WTC11 (cell line): ENCODE measurements around the gene GANAB. TPM values are rescaled to one million over a fixed set of nuclear protein-coding genes. Genes with fewer than 3 reads are reported as not detected.

Experiments
- ATF1 ChIP-seq: sonication (generic); formaldehyde crosslinking; IDR thresholded peaks from 2 replicates; pipeline ENCODE4 v1.8.1; 2023; ENCODE audit warnings: mild to moderate bottlenecking, moderate library complexity, missing genetic modification reagents
- CBFB ChIP-seq: sonication (generic); formaldehyde crosslinking; IDR thresholded peaks from 2 replicates; pipeline ENCODE4 v1.8.1; 2022; ENCODE audit warnings: mild to moderate bottlenecking, low read depth, missing genetic modification reagents
- CREM ChIP-seq: sonication (generic); formaldehyde crosslinking; IDR thresholded peaks from 2 replicates; pipeline ENCODE4 v1.8.1; 2022; ENCODE audit warnings: mild to moderate bottlenecking, missing genetic modification reagents, moderate library complexity
- ELF4 ChIP-seq: sonication (generic); formaldehyde crosslinking; IDR thresholded peaks from 2 replicates; pipeline ENCODE4 v1.8.1; 2022; ENCODE audit warnings: low read depth, mild to moderate bottlenecking, moderate library complexity, missing genetic modification reagents
- ETV6 ChIP-seq: sonication (generic); formaldehyde crosslinking; IDR thresholded peaks from 2 replicates; pipeline ENCODE4 v1.8.1; 2022; ENCODE audit warnings: mild to moderate bottlenecking, missing genetic modification reagents
- FOXJ3 ChIP-seq: sonication (generic); formaldehyde crosslinking; IDR thresholded peaks from 2 replicates; pipeline ENCODE4 v1.9.0; 2021; ENCODE audit warnings: missing genetic modification reagents, mild to moderate bottlenecking, borderline replicate concordance
- GABPB1 ChIP-seq: sonication (generic); formaldehyde crosslinking; IDR thresholded peaks from 2 replicates; pipeline ENCODE4 v1.8.1; 2023; ENCODE audit warnings: mild to moderate bottlenecking, missing genetic modification reagents
- IRF2 ChIP-seq: sonication (generic); formaldehyde crosslinking; IDR thresholded peaks from 2 replicates; pipeline ENCODE4 v1.8.0; 2022; ENCODE audit warnings: low read depth, missing genetic modification reagents, borderline replicate concordance
- JUN ChIP-seq: sonication (generic); formaldehyde crosslinking; IDR thresholded peaks from 2 replicates; pipeline ENCODE4 v1.8.0; 2023; ENCODE audit warnings: mild to moderate bottlenecking, missing genetic modification reagents
- NFATC4 ChIP-seq: fragments of 250-450 bp; sonication (Bioruptor Pico); IDR thresholded peaks from 2 replicates; pipeline ENCODE4 v1.9.0; 2021; ENCODE audit warnings: mild to moderate bottlenecking
- NFE2L1 ChIP-seq: sonication (generic); formaldehyde crosslinking; IDR thresholded peaks from 2 replicates; pipeline ENCODE4 v1.8.1; 2023; ENCODE audit warnings: missing genetic modification reagents
- NR1H2 ChIP-seq: sonication (generic); formaldehyde crosslinking; IDR thresholded peaks from 2 replicates; pipeline ENCODE4 v1.9.0; 2021; ENCODE audit warnings: mild to moderate bottlenecking, moderate library complexity, missing genetic modification reagents
- NR2C2 ChIP-seq: sonication (generic); formaldehyde crosslinking; IDR thresholded peaks from 2 replicates; pipeline ENCODE4 v1.8.0; 2022; ENCODE audit warnings: mild to moderate bottlenecking, missing genetic modification reagents
- RELA ChIP-seq: sonication (generic); formaldehyde crosslinking; IDR thresholded peaks from 2 replicates; pipeline ENCODE4 v1.8.1; 2022; ENCODE audit warnings: missing genetic modification reagents, mild to moderate bottlenecking, borderline replicate concordance
- SMAD4 ChIP-seq: sonication (generic); formaldehyde crosslinking; IDR thresholded peaks from 2 replicates; pipeline ENCODE4 v1.8.0; 2022; ENCODE audit warnings: mild to moderate bottlenecking, missing genetic modification reagents
- TEAD1 ChIP-seq: sonication (generic); formaldehyde crosslinking; IDR thresholded peaks from 2 replicates; pipeline ENCODE4 v1.8.0; 2022; ENCODE audit warnings: mild to moderate bottlenecking, missing genetic modification reagents
- TP53 ChIP-seq: sonication (generic); formaldehyde crosslinking; IDR thresholded peaks from 2 replicates; pipeline ENCODE4 v1.8.1; 2023; ENCODE audit warnings: mild to moderate bottlenecking, missing genetic modification reagents
- ZBTB21 ChIP-seq: sonication (generic); formaldehyde crosslinking; IDR thresholded peaks from 2 replicates; pipeline ENCODE4 v1.8.1; 2023; ENCODE audit warnings: mild to moderate bottlenecking, missing genetic modification reagents, borderline replicate concordance
- ZNF138 ChIP-seq: sonication (generic); formaldehyde crosslinking; conservative IDR thresholded peaks from 2 replicates; pipeline ENCODE4 v1.8.1; 2022; ENCODE audit warnings: mild to moderate bottlenecking, moderate library complexity, missing genetic modification reagents
- ZNF396 ChIP-seq: fragments of 250-450 bp; sonication (Bioruptor Pico); IDR thresholded peaks from 2 replicates; pipeline ENCODE4 v1.8.0; 2021; ENCODE audit warnings: mild to moderate bottlenecking, moderate library complexity, borderline replicate concordance
- total RNA-seq: library from RNA; stranded (reverse); gene quantifications from 3 replicates; pipeline ENCODE4 v1.2.3, GENCODE V29; 2021
- TF ChIP-seq, protein P1 (sequence below): fragments of 250-450 bp; sonication (Bioruptor Pico); IDR thresholded peaks from 2 replicates; pipeline ENCODE4 v1.8.0; 2021; ENCODE audit warnings: mild to moderate bottlenecking
- TF ChIP-seq, protein P2 (sequence below): sonication (generic); formaldehyde crosslinking; IDR thresholded peaks from 2 replicates; pipeline ENCODE4 v1.8.1; 2023; ENCODE audit warnings: mild to moderate bottlenecking, missing genetic modification reagents, moderate library complexity
- TF ChIP-seq, protein P3 (sequence below): sonication (generic); formaldehyde crosslinking; IDR thresholded peaks from 2 replicates; pipeline ENCODE4 v1.8.1; 2022; ENCODE audit warnings: mild to moderate bottlenecking, missing genetic modification reagents, moderate library complexity, borderline replicate concordance
- TF ChIP-seq, protein P4 (sequence below): sonication (generic); formaldehyde crosslinking; IDR thresholded peaks from 2 replicates; pipeline ENCODE4 v1.8.0; 2022; ENCODE audit warnings: mild to moderate bottlenecking, missing genetic modification reagents
- TF ChIP-seq, protein P5 (sequence below): sonication (generic); formaldehyde crosslinking; IDR thresholded peaks from 2 replicates; pipeline ENCODE4 v1.8.0; 2023; ENCODE audit warnings: missing genetic modification reagents, mild to moderate bottlenecking, borderline replicate concordance
- TF ChIP-seq, protein P6 (sequence below): sonication (generic); formaldehyde crosslinking; IDR thresholded peaks from 2 replicates; pipeline ENCODE4 v1.8.1; 2022; ENCODE audit warnings: low read depth, mild to moderate bottlenecking, moderate library complexity, missing genetic modification reagents, borderline replicate concordance
- TF ChIP-seq, protein P7 (sequence below): fragments of 250-450 bp; sonication (Bioruptor Pico); conservative IDR thresholded peaks from 2 replicates; pipeline ENCODE4 v1.9.0; 2021; ENCODE audit warnings: mild to moderate bottlenecking

Gene GANAB
- total RNA-seq, 1 experiment from 2014 or later = 327 TPM

DNA sequence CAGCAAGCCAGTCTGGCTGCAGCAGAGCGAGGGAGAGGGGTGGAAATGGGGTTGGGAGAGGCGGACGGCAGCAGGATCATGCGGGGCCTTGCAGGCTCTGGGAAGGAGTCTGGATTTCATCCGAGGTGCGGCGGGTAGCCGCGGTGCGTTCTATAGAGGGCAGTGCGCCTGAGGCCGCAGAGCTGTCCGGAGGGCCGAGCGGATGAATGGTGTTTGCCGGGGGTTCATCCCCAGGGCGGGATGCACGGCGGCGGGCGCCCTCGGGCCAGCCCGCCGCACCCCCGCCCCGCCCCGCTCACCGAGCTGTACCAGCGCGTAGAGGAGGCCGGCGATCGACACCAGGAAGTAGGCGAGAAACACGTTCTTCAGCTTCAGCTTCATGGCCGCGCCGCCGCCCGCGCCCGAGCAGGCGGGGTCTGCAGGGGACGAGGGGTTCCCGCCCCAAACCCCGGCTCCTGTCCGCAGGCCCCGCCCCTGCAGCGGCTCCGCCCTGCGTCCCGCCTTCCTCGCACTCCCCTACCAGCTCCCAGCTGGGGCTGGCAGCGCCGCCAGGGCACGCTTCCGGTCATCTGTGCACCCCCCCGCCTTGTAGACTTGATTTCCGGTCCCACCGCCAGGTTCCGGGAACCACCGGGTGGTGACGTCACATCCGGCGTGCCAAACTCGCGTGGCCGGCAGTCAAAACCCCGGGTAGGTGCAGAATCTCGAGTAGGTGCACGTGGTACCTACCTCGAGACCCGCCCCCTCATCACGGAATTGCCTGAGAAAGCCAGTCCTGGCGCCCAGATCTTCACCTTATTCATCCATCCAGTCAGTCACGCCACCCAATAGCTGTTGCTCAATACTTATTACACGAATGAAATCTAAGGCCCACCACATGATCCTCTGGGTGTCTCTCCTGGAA, 24.6 kb downstream of the GANAB start, which contains the start of gene B3GAT3 (continued):
- TF ChIP-seq, protein P1, sequence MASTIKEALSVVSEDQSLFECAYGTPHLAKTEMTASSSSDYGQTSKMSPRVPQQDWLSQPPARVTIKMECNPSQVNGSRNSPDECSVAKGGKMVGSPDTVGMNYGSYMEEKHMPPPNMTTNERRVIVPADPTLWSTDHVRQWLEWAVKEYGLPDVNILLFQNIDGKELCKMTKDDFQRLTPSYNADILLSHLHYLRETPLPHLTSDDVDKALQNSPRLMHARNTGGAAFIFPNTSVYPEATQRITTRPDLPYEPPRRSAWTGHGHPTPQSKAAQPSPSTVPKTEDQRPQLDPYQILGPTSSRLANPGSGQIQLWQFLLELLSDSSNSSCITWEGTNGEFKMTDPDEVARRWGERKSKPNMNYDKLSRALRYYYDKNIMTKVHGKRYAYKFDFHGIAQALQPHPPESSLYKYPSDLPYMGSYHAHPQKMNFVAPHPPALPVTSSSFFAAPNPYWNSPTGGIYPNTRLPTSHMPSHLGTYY (CRISPR knock-in tag) = 0 out of 2 replicates have a peak, but pooled peaks have one; percentile 27
- TF ChIP-seq TEAD1 = peak; percentile 69; the same call in 1 of the 2 replicates
- TF ChIP-seq CBFB (CRISPR knock-in tag) = no peak
- no peak for TF ChIP-seq SMAD4 (CRISPR knock-in tag)
- TF ChIP-seq, protein P2, sequence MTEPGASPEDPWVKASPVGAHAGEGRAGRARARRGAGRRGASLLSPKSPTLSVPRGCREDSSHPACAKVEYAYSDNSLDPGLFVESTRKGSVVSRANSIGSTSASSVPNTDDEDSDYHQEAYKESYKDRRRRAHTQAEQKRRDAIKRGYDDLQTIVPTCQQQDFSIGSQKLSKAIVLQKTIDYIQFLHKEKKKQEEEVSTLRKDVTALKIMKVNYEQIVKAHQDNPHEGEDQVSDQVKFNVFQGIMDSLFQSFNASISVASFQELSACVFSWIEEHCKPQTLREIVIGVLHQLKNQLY (CRISPR knock-in tag) = no peak
- TF ChIP-seq, protein P3, sequence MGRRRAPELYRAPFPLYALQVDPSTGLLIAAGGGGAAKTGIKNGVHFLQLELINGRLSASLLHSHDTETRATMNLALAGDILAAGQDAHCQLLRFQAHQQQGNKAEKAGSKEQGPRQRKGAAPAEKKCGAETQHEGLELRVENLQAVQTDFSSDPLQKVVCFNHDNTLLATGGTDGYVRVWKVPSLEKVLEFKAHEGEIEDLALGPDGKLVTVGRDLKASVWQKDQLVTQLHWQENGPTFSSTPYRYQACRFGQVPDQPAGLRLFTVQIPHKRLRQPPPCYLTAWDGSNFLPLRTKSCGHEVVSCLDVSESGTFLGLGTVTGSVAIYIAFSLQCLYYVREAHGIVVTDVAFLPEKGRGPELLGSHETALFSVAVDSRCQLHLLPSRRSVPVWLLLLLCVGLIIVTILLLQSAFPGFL (CRISPR knock-in tag) = no peak
- TF ChIP-seq IRF2 = no peak
- peak; percentile 88 for TF ChIP-seq GABPB1 (CRISPR knock-in tag)
- no peak for TF ChIP-seq ZNF396 (CRISPR knock-in tag)
- TF ChIP-seq ELF4 (CRISPR knock-in tag) = no peak
- TF ChIP-seq NFATC4 (CRISPR knock-in tag) = 0 out of 2 replicates have a peak, but pooled peaks have one; percentile 5
- TF ChIP-seq JUN = no peak
- no peak for TF ChIP-seq ZBTB21
- TF ChIP-seq, protein P4, sequence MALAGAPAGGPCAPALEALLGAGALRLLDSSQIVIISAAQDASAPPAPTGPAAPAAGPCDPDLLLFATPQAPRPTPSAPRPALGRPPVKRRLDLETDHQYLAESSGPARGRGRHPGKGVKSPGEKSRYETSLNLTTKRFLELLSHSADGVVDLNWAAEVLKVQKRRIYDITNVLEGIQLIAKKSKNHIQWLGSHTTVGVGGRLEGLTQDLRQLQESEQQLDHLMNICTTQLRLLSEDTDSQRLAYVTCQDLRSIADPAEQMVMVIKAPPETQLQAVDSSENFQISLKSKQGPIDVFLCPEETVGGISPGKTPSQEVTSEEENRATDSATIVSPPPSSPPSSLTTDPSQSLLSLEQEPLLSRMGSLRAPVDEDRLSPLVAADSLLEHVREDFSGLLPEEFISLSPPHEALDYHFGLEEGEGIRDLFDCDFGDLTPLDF (CRISPR knock-in tag) = no peak
- TF ChIP-seq TP53 (CRISPR knock-in tag) = no peak
- peak; percentile 96 for TF ChIP-seq ETV6 (CRISPR knock-in tag)
- no peak for TF ChIP-seq NR1H2 (CRISPR knock-in tag)
- TF ChIP-seq, protein P5, sequence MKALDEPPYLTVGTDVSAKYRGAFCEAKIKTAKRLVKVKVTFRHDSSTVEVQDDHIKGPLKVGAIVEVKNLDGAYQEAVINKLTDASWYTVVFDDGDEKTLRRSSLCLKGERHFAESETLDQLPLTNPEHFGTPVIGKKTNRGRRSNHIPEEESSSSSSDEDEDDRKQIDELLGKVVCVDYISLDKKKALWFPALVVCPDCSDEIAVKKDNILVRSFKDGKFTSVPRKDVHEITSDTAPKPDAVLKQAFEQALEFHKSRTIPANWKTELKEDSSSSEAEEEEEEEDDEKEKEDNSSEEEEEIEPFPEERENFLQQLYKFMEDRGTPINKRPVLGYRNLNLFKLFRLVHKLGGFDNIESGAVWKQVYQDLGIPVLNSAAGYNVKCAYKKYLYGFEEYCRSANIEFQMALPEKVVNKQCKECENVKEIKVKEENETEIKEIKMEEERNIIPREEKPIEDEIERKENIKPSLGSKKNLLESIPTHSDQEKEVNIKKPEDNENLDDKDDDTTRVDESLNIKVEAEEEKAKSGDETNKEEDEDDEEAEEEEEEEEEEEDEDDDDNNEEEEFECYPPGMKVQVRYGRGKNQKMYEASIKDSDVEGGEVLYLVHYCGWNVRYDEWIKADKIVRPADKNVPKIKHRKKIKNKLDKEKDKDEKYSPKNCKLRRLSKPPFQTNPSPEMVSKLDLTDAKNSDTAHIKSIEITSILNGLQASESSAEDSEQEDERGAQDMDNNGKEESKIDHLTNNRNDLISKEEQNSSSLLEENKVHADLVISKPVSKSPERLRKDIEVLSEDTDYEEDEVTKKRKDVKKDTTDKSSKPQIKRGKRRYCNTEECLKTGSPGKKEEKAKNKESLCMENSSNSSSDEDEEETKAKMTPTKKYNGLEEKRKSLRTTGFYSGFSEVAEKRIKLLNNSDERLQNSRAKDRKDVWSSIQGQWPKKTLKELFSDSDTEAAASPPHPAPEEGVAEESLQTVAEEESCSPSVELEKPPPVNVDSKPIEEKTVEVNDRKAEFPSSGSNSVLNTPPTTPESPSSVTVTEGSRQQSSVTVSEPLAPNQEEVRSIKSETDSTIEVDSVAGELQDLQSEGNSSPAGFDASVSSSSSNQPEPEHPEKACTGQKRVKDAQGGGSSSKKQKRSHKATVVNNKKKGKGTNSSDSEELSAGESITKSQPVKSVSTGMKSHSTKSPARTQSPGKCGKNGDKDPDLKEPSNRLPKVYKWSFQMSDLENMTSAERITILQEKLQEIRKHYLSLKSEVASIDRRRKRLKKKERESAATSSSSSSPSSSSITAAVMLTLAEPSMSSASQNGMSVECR (CRISPR knock-in tag) = no peak; the same call in 1 of the 2 replicates
- TF ChIP-seq FOXJ3 = no peak
- no peak for TF ChIP-seq NR2C2
- TF ChIP-seq, protein P6, sequence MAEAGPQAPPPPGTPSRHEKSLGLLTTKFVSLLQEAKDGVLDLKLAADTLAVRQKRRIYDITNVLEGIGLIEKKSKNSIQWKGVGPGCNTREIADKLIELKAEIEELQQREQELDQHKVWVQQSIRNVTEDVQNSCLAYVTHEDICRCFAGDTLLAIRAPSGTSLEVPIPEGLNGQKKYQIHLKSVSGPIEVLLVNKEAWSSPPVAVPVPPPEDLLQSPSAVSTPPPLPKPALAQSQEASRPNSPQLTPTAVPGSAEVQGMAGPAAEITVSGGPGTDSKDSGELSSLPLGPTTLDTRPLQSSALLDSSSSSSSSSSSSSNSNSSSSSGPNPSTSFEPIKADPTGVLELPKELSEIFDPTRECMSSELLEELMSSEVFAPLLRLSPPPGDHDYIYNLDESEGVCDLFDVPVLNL = peak; percentile 47; the same call in 1 of the 2 replicates
- TF ChIP-seq RELA (CRISPR knock-in tag) = no peak
- TF ChIP-seq, protein P7, sequence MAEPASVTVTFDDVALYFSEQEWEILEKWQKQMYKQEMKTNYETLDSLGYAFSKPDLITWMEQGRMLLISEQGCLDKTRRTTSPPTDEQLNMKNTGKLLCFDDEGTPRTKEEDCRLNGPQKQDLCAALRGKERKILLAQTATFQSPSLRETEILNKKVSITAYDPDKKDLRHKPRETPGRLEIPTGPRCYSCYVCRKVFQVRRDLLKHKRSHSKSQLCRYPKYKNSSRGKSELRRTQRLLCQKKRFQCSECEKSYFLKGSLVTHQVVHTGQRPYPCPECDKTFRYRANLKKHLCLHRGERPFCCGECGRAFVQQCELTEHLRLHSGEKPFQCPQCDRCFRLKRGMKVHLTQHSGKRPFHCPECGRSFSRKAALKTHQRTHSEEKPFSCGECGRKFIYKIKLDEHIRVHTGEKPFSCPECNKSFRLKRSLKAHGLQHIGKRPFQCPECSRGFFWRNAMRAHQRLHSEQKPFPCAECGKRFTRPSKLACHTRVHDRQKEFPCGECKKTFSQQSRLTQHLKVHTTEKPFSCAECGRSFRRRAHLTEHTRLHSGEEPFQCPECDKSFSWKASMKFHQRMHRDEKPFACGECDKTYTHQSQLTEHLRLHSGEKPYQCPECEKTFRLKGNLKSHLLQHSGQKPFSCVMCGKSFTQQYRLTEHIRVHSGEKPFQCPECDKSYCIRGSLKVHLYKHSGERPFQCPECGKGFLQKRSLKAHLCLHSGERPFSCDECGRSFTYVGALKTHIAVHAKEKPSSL = no peak
- TF ChIP-seq ATF1 (CRISPR knock-in tag) = peak; percentile 35; the same call in 1 of the 2 replicates
- TF ChIP-seq CREM (CRISPR knock-in tag) = peak; percentile 96
- peak; percentile 74; the same call in 1 of the 2 replicates for TF ChIP-seq NFE2L1
- no peak for TF ChIP-seq ZNF138 (CRISPR knock-in tag)
